Liver (tissue), 2 donors: Measurements from ENCODE around the gene SLC12A7.

Experiments
- TF ChIP-seq, protein P1 (sequence below): IDR thresholded peaks from 2 replicates; pipeline ENCODE4 v1.6.1; 2016; ENCODE audit warnings: antibody characterized with exemption
- TF ChIP-seq, protein P2 (sequence below): fragments of 150-350 bp; IDR thresholded peaks from 2 replicates; pipeline ENCODE4 v1.5.1; 2017; ENCODE audit warnings: improper control_type of control experiment, low read depth, low read length; ENCODE audit not compliant: missing input control
- donor health status: healthy.

DNA sequence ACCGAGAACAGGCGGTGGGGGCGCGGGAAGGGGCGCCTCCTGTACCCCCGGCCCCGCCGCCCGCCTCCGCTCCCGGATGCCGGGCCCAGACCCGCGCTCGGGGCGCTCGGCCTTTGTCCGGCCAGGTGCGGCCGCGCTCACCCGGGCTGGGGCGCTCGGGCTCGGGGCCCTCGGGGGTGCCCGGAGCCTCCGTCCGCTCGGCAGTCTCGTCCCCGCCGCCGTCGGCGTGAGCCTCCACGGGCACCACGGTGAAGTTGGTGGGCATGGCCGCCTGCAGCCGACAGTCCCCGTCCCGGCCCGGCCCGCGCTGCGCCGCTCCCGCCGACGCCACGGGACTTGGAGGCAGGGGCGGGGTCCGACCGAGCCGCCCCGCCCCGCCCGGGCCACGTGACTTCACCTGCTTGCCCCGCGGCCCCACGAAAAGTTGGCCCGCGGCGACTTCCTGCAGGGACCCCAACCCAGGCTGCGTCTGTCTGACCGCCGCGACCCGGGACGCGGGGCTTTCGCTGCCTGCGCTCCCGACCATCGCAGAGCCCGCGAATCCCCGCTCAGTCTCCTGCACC, at the start of gene SLC12A7:
- TF ChIP-seq, protein P1, sequence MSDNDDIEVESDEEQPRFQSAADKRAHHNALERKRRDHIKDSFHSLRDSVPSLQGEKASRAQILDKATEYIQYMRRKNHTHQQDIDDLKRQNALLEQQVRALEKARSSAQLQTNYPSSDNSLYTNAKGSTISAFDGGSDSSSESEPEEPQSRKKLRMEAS = no peak
- TF ChIP-seq, protein P2, sequence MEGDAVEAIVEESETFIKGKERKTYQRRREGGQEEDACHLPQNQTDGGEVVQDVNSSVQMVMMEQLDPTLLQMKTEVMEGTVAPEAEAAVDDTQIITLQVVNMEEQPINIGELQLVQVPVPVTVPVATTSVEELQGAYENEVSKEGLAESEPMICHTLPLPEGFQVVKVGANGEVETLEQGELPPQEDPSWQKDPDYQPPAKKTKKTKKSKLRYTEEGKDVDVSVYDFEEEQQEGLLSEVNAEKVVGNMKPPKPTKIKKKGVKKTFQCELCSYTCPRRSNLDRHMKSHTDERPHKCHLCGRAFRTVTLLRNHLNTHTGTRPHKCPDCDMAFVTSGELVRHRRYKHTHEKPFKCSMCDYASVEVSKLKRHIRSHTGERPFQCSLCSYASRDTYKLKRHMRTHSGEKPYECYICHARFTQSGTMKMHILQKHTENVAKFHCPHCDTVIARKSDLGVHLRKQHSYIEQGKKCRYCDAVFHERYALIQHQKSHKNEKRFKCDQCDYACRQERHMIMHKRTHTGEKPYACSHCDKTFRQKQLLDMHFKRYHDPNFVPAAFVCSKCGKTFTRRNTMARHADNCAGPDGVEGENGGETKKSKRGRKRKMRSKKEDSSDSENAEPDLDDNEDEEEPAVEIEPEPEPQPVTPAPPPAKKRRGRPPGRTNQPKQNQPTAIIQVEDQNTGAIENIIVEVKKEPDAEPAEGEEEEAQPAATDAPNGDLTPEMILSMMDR = no peak
